CD4-positive, alpha-beta T cell treated with Interleukin-10 for 1 hour (primary cell): Measurements from ENCODE around the gene CYP27C1.
"Not testable (repeated sequence)": the region's sequence is repeated elsewhere in the genome, so short reads cannot be mapped to it uniquely, and the experiment has no call there.

Experiments used
- DNase-seq: peaks from one replicate; pipeline ENCODE4 v3.0.0-alpha.2; 2020

The CYP27C1 gene

GRCh38 chr2:127169066-127169660 lies 50.9 kb downstream of the CYP27C1 start:
- no peak for DNase-seq

- no peak for DNase-seq
These were observed 53.8 kb downstream of the CYP27C1 start for GRCh38 chr2:127166231-127166860.

- no peak for DNase-seq
These were observed 54.6 kb downstream of the CYP27C1 start for GRCh38 chr2:127165539-127165935.

- DNase-seq, result no peak
These were observed 55.1 kb downstream of the CYP27C1 start for GRCh38 chr2:127164761-127165538.

GRCh38 chr2:127163921-127164320 lies 56.2 kb downstream of the CYP27C1 start:
- no peak for DNase-seq

- DNase-seq, result not testable (repeated sequence)
These were observed 57.1 kb downstream of the CYP27C1 start for GRCh38 chr2:127163090-127163406.

- no peak for DNase-seq
These were observed 57.6 kb downstream of the CYP27C1 start for GRCh38 chr2:127162261-127163089.

- no peak for DNase-seq
These were observed 58.6 kb downstream of the CYP27C1 start for GRCh38 chr2:127161176-127162136.

- DNase-seq, result no peak
These were observed 59.4 kb downstream of the CYP27C1 start for GRCh38 chr2:127160676-127161075.

- DNase-seq, result no peak
These were observed 60.6 kb downstream of the CYP27C1 start for GRCh38 chr2:127159543-127159942.

- DNase-seq, result no peak
These were observed 61.3 kb downstream of the CYP27C1 start for GRCh38 chr2:127158614-127159290.

- no peak for DNase-seq
These were observed 62.2 kb downstream of the CYP27C1 start for GRCh38 chr2:127157651-127158485.

- no peak for DNase-seq
These were observed 63.0 kb downstream of the CYP27C1 start for GRCh38 chr2:127157114-127157513.

- DNase-seq, result no peak
These were observed 64.2 kb downstream of the CYP27C1 start for GRCh38 chr2:127155947-127156346.

GRCh38 chr2:127155028-127155581 lies 65.0 kb downstream of the CYP27C1 start:
- no peak for DNase-seq

GRCh38 chr2:127154396-127154795 lies 65.7 kb downstream of the CYP27C1 start:
- DNase-seq, result no peak

GRCh38 chr2:127153691-127154158 lies 66.4 kb downstream of the CYP27C1 start:
- DNase-seq, result no peak

- DNase-seq, result no peak
These were observed 69.1 kb downstream of the CYP27C1 start for GRCh38 chr2:127150996-127151395.

- no peak for DNase-seq
These were observed 70.7 kb downstream of the CYP27C1 start for GRCh38 chr2:127149384-127149783.
